GM18502 (cell line): ENCODE measurements around the gene PMAIP1.

Experiments
- ATAC-seq: cut with Tn5 transposase; IDR thresholded peaks from one replicate; pipeline ENCODE4 v1.9.1; 2021; ENCODE audit warnings: mild to moderate bottlenecking; ENCODE audit not compliant: unreplicated experiment, poor library complexity

PMAIP1 gene

DNA sequence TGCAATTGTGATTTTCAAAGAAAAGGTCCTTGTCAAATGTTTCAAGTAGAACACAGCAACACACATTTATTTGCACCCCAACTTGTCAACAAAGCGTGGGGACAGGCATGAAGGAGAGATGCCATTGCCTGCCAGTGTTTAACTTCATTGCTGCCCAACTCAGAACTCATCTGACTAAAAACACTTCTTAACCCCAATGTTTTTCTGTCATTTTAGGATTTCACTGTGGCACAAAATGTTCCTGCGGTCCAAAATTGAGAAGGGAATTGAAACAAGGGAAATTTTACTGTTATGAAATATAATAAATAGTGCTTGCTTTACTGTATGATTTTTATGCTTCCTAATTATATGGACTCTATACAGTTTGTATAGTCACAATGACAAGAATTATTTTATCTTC lies 45.7 kb downstream of the PMAIP1 start:
- ATAC-seq = no peak

DNA sequence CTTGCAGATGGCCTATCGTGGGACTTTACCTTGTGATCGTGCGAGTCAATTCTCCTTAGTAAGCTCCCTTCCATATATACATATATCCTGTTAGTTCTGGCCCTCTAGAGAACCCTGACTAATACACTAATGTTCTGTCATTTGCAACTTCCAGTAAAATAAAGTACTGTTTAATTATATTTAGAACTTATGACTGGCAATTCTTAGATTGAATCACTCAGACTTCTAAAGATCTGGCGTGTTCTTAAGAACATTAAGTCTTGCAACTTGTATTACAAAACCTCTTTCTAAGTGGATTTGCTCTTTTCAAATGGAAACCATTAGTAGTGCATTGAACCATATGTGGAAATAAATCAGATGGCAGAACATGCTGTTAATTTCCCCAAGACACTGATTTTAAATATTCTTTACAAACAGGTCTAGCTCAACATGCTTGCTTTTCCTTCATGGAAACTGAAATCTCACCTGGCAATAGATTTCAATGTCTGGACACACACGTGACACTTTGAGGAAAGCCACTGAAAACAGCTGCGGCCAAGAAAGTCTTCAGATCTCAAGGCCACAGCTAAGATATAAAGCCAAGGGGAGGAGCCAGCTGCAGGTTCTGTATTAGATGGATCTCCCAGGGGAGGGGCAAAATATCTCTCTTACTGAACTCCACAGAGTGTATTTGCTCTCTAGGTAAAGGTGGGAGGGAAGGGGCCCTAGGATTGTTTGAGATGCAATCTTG lies 50.6 kb downstream of the PMAIP1 start:
- peak; percentile 51 for ATAC-seq

DNA sequence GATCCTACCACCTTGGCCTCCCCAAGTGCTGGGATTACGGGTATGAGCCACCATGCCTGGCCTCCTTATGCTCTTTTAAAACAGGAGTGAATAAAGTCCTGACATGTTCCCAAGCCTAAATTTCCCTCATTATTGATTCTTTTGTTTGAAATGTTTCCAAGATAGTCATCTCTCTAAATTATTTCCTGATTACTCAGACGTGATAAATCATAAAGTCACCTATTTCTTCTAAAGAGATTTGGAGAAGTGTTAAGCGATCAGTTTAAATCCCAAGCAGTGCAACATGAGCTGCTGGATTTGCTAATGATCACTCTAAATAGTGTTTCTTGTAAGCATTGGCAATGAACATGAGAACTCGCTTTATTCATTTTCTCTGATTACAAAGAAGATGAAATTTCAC lies 51.8 kb downstream of the PMAIP1 start:
- ATAC-seq = no peak

DNA sequence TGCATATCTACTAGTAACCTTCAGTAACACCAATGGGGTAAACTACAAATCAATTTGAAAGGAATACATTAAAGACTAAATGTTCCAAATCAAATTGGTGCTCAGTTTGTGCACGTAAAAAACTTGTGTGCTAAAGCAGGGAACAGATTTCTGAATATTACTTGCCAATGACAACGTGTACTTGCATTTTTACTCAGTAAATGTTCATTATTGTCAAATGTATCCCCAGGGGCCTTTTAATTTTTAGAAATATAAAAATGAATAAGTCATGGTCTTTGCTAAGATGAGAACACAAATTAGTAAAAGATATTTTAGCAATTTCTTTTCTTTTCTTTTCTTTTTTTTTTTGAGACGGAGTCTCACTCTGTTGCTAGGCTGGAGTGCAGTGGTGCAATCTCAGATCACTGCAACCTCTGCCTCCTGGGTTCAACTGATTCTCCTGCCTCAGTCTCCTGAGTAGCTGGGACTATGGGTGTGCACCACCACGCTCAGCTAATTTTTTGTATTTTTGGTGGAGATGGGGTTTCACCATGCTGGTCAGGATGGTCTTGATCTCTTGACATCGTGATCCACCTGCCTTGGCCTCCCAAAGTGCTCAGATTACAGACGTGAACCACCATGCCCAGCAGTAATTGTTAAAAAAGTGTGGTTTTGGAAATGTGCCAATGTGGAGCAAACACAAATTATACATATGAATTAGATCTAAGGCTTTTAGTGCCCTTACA lies 52.6 kb downstream of the PMAIP1 start:
- ATAC-seq = no peak
